PFSK-1 (cell line): Measurements from ENCODE around the gene PHYHIPL.

Experiments used
- FOXP2 ChIP-seq: optimal IDR thresholded peaks from 2 replicates; pipeline ENCODE3; 2011; ENCODE audit warnings: borderline replicate concordance, control low read depth, inconsistent platforms; ENCODE audit not compliant: insufficient read depth; ENCODE audit errors: extremely low read length, extremely low read depth
- POLR2AphosphoS5 ChIP-seq: IDR thresholded peaks from 2 replicates; pipeline ENCODE4 v1.6.1; 2012; ENCODE audit warnings: low read depth, mild to moderate bottlenecking, control low read depth, low read length, moderate library complexity
- REST ChIP-seq, 2 experiments: IDR thresholded peaks; 2 replicates each; pipeline versions ENCODE4 v1.6.1 to v1.8.0; 2011 to 2012; ENCODE audit warnings: low read depth in 2 of 2, low read length in 2 of 2, control low read depth in 1 of 2, inconsistent platforms in 1 of 2, mild to moderate bottlenecking in 1 of 2, moderate library complexity in 1 of 2; ENCODE audit not compliant: insufficient read depth in 1 of 2
- SIN3A ChIP-seq: IDR thresholded peaks from 2 replicates; pipeline ENCODE4 v1.6.1; 2012; ENCODE audit warnings: mild to moderate bottlenecking, low read length, moderate library complexity, borderline replicate concordance; ENCODE audit not compliant: insufficient read depth
- TAF1 ChIP-seq: IDR thresholded peaks from 2 replicates; pipeline ENCODE4 v1.6.1; 2012; ENCODE audit warnings: low read length, control low read depth, borderline replicate concordance; ENCODE audit not compliant: insufficient read depth

DNA sequence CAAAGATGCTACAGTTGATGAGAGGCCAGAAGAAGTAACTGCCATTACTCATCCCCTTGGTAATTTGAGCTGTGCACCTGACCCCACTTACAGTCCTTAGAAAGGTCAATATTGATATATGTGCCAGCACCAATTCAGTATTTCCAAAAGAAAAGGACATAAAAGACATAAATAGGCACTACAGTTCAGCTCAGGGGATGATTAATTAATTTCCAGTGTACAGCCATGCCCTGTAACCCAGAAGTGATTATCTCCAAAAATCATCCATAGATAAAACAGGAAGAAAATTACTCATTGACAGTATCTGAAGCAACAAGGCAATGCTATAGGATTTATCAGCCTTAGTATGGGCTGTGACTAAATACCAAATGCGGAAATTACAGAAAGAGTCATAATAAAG, 82.4 kb downstream of the PHYHIPL start:
- TF ChIP-seq REST (IDR thresholded peaks at IDR 0.05; ENCODE audit: insufficient read depth in 1 of 2, low read depth in 2 of 2, low read length in 2 of 2) (no peak), SIN3A (no peak), TAF1 (no peak), POLR2AphosphoS5 (no peak), FOXP2 (no peak)
